ENCODE results near the gene CPEB2.
"Not testable (repeated sequence)": the region's sequence is repeated elsewhere in the genome, so short reads cannot be mapped to it uniquely, and the experiment has no call there.

Gene CPEB2

DNA sequence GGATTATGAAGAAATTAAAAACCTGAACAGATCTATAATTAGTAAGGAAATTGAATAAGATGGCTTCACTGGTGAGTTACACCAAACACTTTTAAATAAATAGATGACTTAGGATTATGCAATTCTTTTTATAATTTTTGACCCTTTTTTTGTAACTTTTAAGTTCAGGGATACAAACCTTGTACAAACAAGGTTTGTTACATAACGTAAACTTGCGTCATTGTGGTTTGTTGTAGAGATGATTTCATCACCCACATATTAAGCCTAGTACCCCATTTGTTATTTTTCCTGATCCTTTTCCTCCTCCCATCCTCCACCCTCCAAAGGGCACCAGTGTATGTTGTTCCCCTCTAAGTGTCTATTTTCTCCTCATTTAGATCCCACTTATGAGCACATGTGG is 75.7 kb downstream of the CPEB2 start:
- DNase-seq (ENCODE audit: extremely low read depth, low read depth) = no peak

DNA sequence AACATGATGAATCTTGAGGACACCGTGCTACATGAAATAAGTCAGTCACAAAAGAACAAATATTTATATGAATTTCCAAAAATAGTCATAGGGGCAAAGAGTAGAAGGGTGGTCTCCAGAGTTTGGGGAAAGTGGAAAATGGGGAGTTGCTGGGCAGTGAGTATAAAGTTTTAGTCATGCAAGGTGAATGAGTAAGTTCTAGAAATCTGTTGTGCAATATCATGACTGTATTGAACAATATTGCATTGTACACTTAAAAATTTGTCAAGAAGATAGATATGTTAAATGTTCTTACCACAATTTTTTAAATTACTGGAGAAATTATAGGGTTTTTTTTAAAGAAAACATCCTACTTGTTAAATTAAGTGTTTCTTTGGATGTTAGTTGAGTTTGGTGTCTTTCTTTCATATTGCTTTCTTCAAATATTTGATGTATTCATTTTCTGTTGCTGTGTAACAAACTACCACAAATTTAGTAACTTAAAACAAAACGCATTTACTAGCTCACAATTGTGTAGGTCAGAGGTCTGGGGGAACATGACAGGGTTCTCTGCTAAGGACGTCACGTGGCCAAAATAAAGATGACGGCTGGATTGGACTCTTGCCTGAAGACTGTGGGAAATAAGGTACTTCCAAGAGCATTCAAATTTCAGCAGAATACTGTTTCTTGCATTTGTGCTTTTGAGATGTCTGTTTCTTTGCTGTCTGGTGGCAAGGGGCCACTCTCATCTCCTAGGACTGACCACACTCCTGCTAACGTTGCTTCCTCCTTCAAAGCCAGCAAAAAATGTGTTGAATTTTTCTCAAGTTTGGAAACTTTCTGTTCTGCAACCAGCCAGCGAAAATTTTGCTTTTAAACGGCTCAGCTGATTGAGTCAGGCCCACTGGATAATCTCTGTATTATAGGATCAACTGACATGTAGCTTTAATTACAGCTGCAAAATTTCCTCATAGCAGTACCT is 76.7 kb downstream of the CPEB2 start:
- no peak for DNase-seq (ENCODE audit: extremely low read depth, low read depth)

More for the DNA sequence above, 75.7 kb downstream of the CPEB2 start:
- TF ChIP-seq, protein P1, sequence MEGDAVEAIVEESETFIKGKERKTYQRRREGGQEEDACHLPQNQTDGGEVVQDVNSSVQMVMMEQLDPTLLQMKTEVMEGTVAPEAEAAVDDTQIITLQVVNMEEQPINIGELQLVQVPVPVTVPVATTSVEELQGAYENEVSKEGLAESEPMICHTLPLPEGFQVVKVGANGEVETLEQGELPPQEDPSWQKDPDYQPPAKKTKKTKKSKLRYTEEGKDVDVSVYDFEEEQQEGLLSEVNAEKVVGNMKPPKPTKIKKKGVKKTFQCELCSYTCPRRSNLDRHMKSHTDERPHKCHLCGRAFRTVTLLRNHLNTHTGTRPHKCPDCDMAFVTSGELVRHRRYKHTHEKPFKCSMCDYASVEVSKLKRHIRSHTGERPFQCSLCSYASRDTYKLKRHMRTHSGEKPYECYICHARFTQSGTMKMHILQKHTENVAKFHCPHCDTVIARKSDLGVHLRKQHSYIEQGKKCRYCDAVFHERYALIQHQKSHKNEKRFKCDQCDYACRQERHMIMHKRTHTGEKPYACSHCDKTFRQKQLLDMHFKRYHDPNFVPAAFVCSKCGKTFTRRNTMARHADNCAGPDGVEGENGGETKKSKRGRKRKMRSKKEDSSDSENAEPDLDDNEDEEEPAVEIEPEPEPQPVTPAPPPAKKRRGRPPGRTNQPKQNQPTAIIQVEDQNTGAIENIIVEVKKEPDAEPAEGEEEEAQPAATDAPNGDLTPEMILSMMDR (IDR thresholded peaks at IDR 0.05; ENCODE audit: low read depth, low read length) = no peak

DNA sequence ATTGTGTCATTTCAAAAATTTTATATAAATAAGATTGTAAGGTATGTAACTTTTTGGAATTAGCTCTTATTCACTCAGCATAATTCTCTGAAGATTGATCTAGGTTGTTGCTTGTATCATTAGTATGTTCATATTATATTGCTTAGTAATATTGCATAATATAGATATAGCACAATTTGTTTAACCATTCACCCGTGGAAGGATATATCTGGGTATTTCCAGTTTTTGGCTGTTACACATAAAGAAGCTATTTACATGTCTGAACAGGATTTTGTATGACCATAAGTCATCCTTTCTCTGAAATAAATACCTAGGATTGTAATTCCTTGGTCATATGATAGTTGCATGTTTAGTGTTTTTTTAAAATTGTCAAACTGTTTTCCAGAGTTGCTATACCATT is 82.5 kb downstream of the CPEB2 start:
- TF ChIP-seq, protein P1 (IDR thresholded peaks at IDR 0.05; ENCODE audit: low read depth, low read length) = no peak
- no peak for DNase-seq (ENCODE audit: extremely low read depth, low read depth)

More for the DNA sequence above, 76.7 kb downstream of the CPEB2 start:
- TF ChIP-seq, protein P1 (IDR thresholded peaks at IDR 0.05; ENCODE audit: low read depth, low read length) = no peak

DNA sequence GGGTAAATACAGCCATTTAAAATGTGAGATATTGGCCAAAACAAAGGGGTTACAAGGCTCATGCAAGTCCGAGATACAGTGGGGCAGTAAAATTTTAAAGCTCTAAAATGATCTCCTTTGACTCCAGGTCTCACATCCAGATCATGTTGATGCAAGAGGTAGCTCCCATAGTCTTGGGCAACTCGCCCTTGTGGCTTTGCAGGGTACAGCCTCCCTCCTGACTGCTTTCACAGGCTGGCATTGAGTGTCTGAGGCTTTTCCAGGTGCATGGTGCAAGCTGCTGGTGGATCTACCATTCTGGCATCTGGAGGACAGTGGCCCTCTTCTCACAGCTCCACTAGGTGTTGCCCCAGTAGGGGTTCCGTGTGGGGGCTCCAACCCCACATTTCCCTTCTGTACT is 83.5 kb downstream of the CPEB2 start:
- not testable (repeated sequence) for DNase-seq (ENCODE audit: extremely low read depth, low read depth)

GRCh38 chr4:15086259-15086658 is 84.0 kb downstream of the CPEB2 start:
- DNase-seq (ENCODE audit: extremely low read depth, low read depth) = not testable (repeated sequence)

DNA sequence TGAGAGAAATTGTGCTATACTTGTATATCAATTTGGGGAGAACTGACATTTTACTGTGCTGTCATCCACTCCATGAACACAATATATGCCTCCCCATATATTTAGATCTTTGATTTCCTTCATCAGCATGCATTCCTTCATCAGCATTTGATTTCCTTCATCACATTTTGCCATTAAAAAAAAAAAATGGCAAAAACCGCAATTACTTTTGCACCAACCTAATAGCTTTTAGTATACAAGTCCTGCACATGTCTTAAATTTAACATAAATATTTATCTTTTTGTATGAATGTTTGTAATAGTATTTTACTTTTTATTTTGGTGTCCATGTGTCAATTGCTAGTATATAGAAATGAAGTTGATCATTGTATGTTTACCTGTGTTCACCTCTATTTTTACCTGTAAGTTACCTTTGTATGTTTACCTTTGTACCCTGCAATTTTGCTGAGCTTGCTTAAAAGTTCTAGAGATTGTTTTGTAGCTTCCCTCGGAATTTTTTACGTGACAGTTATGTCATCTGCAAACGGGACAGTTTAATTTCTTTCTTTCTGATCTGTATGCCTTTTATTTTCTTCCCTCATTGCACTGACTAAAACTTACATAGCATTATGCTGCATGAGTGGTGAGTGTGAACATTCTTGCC is 86.2 kb downstream of the CPEB2 start:
- TF ChIP-seq, protein P1 (IDR thresholded peaks at IDR 0.05; ENCODE audit: low read depth, low read length) = no peak
- DNase-seq (ENCODE audit: extremely low read depth, low read depth) = no peak

- TF ChIP-seq, protein P1 (IDR thresholded peaks at IDR 0.05; ENCODE audit: low read depth, low read length) = no peak
- DNase-seq (ENCODE audit: extremely low read depth, low read depth) = no peak
Observed at GRCh38 chr4:15089979-15090378, 87.7 kb downstream of the CPEB2 start.

DNA sequence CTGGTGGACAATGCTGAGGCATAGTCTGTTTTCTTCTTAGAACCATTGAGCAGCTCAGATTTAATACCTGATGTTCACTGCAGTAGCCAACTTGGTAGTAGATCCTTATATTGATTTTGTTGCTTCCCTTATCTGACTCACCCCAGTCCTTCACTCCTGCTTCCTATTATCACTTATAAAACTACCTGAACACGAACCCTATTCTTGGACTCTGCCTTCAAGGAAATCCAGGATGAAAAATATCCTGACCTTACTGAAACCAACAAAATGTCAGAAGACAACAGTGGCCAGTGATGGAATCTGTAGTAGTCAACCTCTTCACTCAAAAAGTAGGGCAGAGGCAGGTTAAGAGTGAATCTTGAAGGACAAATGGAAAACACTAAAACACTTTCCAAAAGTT is 98.1 kb downstream of the CPEB2 start:
- TF ChIP-seq, protein P1 (IDR thresholded peaks at IDR 0.05; ENCODE audit: low read depth, low read length) = no peak

More for the DNA sequence above, 98.1 kb downstream of the CPEB2 start:
- no peak for DNase-seq (ENCODE audit: extremely low read depth, low read depth)

All from AG09319 (cell line).